PC-3 (cell line): ENCODE measurements around the gene HSD17B12.

Experiments
- EZH2 ChIP-seq: fragments of 300-600 bp; sonication (generic); IDR thresholded peaks from one replicate; pipeline ENCODE4 v1.6.1; 2017; ENCODE audit warnings: antibody characterized with exemption, mild to moderate bottlenecking, low read length; ENCODE audit not compliant: unreplicated experiment
- EZH2phosphoT487 ChIP-seq: fragments of 300-600 bp; sonication (generic); IDR thresholded peaks from 2 replicates; pipeline ENCODE4 v1.6.1; 2018; ENCODE audit warnings: mild to moderate bottlenecking, antibody characterized with exemption, low read length, borderline replicate concordance
- TF ChIP-seq, protein P1 (sequence below): fragments of 300-600 bp; sonication (generic); conservative IDR thresholded peaks from 2 replicates; pipeline ENCODE4 v1.5.1; 2017; ENCODE audit warnings: antibody characterized with exemption, low read depth, mild to moderate bottlenecking, low read length

- TF ChIP-seq, protein P1, sequence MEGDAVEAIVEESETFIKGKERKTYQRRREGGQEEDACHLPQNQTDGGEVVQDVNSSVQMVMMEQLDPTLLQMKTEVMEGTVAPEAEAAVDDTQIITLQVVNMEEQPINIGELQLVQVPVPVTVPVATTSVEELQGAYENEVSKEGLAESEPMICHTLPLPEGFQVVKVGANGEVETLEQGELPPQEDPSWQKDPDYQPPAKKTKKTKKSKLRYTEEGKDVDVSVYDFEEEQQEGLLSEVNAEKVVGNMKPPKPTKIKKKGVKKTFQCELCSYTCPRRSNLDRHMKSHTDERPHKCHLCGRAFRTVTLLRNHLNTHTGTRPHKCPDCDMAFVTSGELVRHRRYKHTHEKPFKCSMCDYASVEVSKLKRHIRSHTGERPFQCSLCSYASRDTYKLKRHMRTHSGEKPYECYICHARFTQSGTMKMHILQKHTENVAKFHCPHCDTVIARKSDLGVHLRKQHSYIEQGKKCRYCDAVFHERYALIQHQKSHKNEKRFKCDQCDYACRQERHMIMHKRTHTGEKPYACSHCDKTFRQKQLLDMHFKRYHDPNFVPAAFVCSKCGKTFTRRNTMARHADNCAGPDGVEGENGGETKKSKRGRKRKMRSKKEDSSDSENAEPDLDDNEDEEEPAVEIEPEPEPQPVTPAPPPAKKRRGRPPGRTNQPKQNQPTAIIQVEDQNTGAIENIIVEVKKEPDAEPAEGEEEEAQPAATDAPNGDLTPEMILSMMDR: no peak
- TF ChIP-seq EZH2 (no peak), EZH2phosphoT487 (no peak)
Measured at GRCh38 chr11:43874738-43875137, 194.2 kb downstream of the HSD17B12 start.
